Prostate gland (tissue), 2 donors: ENCODE results near the gene WHRN. TPM values are rescaled to one million over a fixed set of nuclear protein-coding genes. Genes with fewer than 3 reads are reported as not detected.

Experiments used
- DNase-seq: peaks from one replicate; pipeline ENCODE4 v3.0.0-alpha.2; 2019; ENCODE audit warnings: low spot score
- H3K27ac ChIP-seq, 2 donors: fragments of 200-600 bp; sonication (generic); 2 replicates each; pipeline ENCODE4 v1.5.1; 2017 to 2019
- H3K27me3 ChIP-seq: fragments of 200-600 bp; sonication (generic); replicated peaks from 2 replicates; pipeline ENCODE4 v1.5.1; 2019; ENCODE audit not compliant: insufficient read depth
- H3K36me3 ChIP-seq, 2 donors: fragments of 200-600 bp; sonication (generic); 1 replicate in 1 of 2; 2 replicates in 1 of 2; pipeline versions ENCODE4 v1.5.1 to v1.8.1; 2017 to 2019
- H3K4me1 ChIP-seq: fragments of 200-600 bp; sonication (generic); replicated peaks from 2 replicates; pipeline ENCODE4 v1.5.1; 2019
- H3K4me3 ChIP-seq, 2 donors: fragments of 200-600 bp; sonication (generic); 2 replicates each; pipeline ENCODE4 v1.5.1; 2017 to 2019
- H3K9me3 ChIP-seq: fragments of 200-600 bp; sonication (generic); 2 replicates; pipeline ENCODE4 v1.5.1; 2017
- POLR2A ChIP-seq: fragments of 450-650 bp; IDR thresholded peaks from one replicate; pipeline ENCODE4 v1.6.1; 2016; ENCODE audit warnings: antibody characterized with exemption, mild to moderate bottlenecking
- POLR2AphosphoS5 ChIP-seq: sonication (generic); formaldehyde crosslinking; IDR thresholded peaks from one replicate; pipeline ENCODE4 v1.6.1; 2017; ENCODE audit warnings: antibody characterized with exemption
- WGBS: methylation state at CpG from one replicate; pipeline ENCODE4 v1.1.5; 2018; 5-methylcytosine and 5-hydroxymethylcytosine counted together
- intact Hi-C: fragments of 100-400 bp; cut with DNase I; formaldehyde crosslinking; loops from one replicate; pipeline ENCODE4 v1.14.2; 2022
- total RNA-seq, 2 donors: library from RNA; depleted of rRNA; stranded (reverse); fragments of >200 nt; gene quantifications; one replicate each; pipeline ENCODE4 v1.1.0, GENCODE V29; 2016
- TF ChIP-seq, protein P1 (sequence below), 4 experiments: fragments of 200-600 bp in 2 of 4; fragments of 450-650 bp in 2 of 4; sonication (generic) in 2 of 4; IDR thresholded peaks; 1 replicate in 3 of 4; 2 replicates in 1 of 4; pipeline ENCODE4 v1.5.1; 2016 to 2019; ENCODE audit warnings: antibody characterized with exemption in 4 of 4, mild to moderate bottlenecking in 2 of 4, moderate library complexity in 2 of 4

Gene WHRN
- total RNA-seq, 2 donors from 2014 or later, result 13.8 to 102 TPM

DNA sequence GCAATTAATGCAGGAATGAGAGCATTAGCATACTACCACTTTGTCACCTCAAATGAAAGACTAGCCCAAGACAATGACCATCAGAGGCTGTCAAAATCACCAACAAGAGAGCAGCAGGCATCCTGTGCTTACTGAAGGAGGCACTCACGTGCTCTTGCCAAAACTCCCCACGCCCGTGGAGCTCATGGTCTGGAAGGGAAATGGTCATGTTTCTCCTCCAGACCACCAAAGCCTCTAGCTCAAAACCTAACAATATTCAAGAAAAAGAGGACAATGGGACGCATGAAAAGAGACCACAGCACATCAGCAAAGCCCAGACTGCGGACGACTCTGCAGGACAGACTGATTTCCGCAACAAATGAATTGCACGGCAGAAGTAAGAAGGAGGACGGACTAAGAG is 130.3 kb downstream of the WHRN start:
- Histone ChIP-seq H3K4me3 (no peak overlapping the region), H3K9me3 (no peaks in the 10 kb centered on the region), H3K27ac (no peak overlapping the region), H3K36me3 (peaks cover 0 to 18% of the 10 kb centered on the region in 2 donors), H3K4me1 (no peaks in the 10 kb centered on the region), H3K27me3 (no peaks in the 10 kb centered on the region)
- intact Hi-C loops, result no loop called here
- no peak for DNase-seq
- WGBS, result 81% methylated on average over 9 of the region's 9 CpGs
- TF ChIP-seq POLR2AphosphoS5 (no peak), POLR2A (no peak)
- TF ChIP-seq, protein P1, sequence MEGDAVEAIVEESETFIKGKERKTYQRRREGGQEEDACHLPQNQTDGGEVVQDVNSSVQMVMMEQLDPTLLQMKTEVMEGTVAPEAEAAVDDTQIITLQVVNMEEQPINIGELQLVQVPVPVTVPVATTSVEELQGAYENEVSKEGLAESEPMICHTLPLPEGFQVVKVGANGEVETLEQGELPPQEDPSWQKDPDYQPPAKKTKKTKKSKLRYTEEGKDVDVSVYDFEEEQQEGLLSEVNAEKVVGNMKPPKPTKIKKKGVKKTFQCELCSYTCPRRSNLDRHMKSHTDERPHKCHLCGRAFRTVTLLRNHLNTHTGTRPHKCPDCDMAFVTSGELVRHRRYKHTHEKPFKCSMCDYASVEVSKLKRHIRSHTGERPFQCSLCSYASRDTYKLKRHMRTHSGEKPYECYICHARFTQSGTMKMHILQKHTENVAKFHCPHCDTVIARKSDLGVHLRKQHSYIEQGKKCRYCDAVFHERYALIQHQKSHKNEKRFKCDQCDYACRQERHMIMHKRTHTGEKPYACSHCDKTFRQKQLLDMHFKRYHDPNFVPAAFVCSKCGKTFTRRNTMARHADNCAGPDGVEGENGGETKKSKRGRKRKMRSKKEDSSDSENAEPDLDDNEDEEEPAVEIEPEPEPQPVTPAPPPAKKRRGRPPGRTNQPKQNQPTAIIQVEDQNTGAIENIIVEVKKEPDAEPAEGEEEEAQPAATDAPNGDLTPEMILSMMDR (IDR thresholded peaks at IDR 0.05), result no peak

GRCh38 chr9:114373960-114374730 is 131.1 kb downstream of the WHRN start:
- 88% methylated on average over 16 of the region's 16 CpGs for WGBS
- Histone ChIP-seq H3K36me3 (peaks cover 0 to 11% of the 10 kb centered on the region in 2 donors), H3K27ac (no peak overlapping the region), H3K9me3 (no peaks in the 10 kb centered on the region), H3K27me3 (no peaks in the 10 kb centered on the region), H3K4me1 (no peaks in the 10 kb centered on the region), H3K4me3 (no peak overlapping the region)
- intact Hi-C loops, result no loop called here
- DNase-seq, result no peak
- TF ChIP-seq, protein P1 (IDR thresholded peaks at IDR 0.05), result no peak
- no peak for TF ChIP-seq POLR2AphosphoS5

- intact Hi-C loops, result no loop called here
- no peak overlapping the region for H3K27ac ChIP-seq
- DNase-seq, result no peak
- H3K4me3 ChIP-seq, result no peak overlapping the region
- H3K36me3 ChIP-seq, result peaks cover 0 to 11% of the 10 kb centered on the region in 2 donors
- TF ChIP-seq POLR2AphosphoS5, result no peak
- no peaks in the 10 kb centered on the region for H3K27me3 ChIP-seq
- WGBS, result 60% methylated on average over 7 of the region's 9 CpGs
- no peaks in the 10 kb centered on the region for H3K9me3 ChIP-seq
- H3K4me1 ChIP-seq, result no peaks in the 10 kb centered on the region
Measured at GRCh38 chr9:114372921-114373448, 132.3 kb downstream of the WHRN start.

DNA sequence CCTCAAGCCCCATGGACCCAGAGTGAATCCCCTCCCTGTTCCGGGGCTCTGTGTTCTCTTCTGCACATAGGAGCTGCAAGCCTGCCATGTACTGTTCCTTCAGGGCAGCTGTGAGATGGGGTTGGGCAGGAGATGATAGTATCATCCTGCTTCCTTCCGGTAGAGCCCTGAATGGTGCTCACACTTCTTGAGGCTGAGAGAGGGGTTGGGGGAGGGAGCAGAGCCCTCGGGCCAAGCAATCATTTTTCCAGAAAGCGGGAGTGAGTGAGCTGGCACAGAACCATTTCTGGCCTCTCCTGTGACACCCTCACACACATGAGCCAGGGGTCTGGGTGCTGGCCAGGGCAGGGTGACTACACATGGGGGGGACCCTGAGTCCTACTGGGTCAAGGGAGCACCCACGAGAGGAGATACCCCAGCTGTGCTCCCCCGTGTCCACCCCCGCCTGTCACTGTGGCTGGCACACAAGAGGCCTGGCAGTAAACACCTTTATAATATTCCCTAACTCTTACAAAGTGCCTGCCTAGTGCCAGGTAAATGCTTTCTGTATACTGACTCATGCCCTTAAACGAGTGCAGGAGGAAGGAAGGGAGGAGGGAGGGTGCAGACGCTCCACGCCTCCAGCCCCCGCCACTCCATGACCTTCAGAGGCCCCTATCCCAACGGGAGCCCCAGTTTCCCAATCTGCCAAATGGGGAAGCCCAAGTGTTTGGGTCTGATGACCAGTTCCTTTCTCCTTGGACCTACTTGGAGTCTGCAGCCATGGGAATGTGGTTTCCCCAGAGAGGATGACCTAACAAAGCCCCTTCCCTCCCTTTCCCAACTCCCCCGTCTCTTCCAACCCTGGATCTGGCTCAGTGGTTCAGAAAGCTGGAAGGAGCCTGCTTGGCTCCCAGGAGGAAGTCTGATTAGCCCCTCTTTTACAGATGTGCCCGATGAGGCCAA is 133.0 kb downstream of the WHRN start:
- no peaks in the 10 kb centered on the region for H3K9me3 ChIP-seq
- H3K36me3 ChIP-seq, result peaks cover 0 to 9% of the 10 kb centered on the region in 2 donors
- intact Hi-C loops, result no loop called here
- peak overlapping the region in 1 of 2 donors; percentile 26 for H3K27ac ChIP-seq
- H3K4me3 ChIP-seq, result no peak overlapping the region
- H3K4me1 ChIP-seq, result no peaks in the 10 kb centered on the region
- no peak for TF ChIP-seq POLR2AphosphoS5
- TF ChIP-seq, protein P1 (IDR thresholded peaks at IDR 0.05), result no peak
- no peak for TF ChIP-seq POLR2A
- DNase-seq, result no peak
- 42% methylated on average over 14 of the region's 14 CpGs for WGBS
- H3K27me3 ChIP-seq, result no peaks in the 10 kb centered on the region

DNA sequence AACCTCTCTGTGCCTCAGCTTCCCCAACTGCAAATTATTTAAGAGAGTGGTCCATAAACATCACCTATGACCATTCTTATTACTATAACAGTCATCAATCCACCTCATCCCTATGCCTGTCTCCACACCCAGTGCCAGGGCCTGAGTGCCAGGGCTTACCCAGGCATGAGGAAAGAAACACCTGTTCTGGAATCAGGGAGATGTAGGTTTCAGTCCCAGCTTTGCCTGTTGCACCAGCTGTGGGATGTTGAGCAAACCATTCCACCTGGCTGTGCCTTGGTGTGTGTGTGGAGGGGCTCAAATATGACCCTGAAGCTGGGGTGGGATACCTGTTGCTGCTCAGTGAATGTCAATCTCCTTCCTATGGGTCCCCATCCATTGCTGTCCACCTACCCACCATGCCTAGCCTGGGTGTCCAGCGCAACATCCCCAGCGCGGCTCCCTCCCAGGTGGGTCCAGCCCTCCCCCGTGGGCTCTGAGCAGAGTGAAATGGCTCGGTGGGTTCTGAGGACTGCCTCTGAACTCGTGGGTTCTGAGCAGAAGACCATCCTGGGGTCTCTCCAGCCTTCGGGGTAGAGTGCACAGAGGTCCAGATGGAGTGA is 133.8 kb downstream of the WHRN start:
- TF ChIP-seq, protein P1 (IDR thresholded peaks at IDR 0.05), result no peak
- no peak for TF ChIP-seq POLR2AphosphoS5
- no peak for TF ChIP-seq POLR2A
- Histone ChIP-seq H3K4me3 (no peak overlapping the region), H3K9me3 (no peaks in the 10 kb centered on the region), H3K27me3 (no peaks in the 10 kb centered on the region), H3K4me1 (no peaks in the 10 kb centered on the region), H3K36me3 (peaks cover 0 to 1% of the 10 kb centered on the region in 2 donors), H3K27ac (no peak overlapping the region)
- WGBS, result 77% methylated on average over 7 of the region's 7 CpGs
- DNase-seq, result no peak
- intact Hi-C loops, result no loop called here
